ENCODE results near the gene ALDH3A1.

DNA sequence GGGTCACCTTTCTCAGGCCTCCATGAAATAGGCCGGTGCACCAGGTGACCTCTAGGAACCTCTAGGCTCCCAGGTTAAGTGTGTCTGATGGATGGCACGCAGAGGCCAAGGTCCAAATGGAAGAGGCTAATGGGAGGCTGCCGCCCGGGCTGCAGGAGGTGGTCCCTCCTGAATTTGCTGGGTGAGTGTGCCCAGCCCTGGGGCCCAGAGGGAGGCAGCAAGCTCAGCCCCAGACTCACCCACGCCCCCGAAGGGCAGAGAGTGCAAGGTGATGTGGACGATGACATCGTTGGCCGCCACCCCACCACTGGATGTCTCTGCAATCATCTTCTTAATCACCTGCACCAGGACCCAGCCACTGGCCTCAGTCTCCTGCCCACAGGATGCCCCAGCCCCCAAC lies 9.3 kb downstream of the ALDH3A1 start:
- TF ChIP-seq, protein P1, sequence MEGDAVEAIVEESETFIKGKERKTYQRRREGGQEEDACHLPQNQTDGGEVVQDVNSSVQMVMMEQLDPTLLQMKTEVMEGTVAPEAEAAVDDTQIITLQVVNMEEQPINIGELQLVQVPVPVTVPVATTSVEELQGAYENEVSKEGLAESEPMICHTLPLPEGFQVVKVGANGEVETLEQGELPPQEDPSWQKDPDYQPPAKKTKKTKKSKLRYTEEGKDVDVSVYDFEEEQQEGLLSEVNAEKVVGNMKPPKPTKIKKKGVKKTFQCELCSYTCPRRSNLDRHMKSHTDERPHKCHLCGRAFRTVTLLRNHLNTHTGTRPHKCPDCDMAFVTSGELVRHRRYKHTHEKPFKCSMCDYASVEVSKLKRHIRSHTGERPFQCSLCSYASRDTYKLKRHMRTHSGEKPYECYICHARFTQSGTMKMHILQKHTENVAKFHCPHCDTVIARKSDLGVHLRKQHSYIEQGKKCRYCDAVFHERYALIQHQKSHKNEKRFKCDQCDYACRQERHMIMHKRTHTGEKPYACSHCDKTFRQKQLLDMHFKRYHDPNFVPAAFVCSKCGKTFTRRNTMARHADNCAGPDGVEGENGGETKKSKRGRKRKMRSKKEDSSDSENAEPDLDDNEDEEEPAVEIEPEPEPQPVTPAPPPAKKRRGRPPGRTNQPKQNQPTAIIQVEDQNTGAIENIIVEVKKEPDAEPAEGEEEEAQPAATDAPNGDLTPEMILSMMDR (conservative IDR thresholded peaks at IDR 0.05; ENCODE audit: low read depth, low read length): no peak
- no peak for TF ChIP-seq CEBPB (IDR thresholded peaks at IDR 0.05; ENCODE audit: low read depth, low read length)
- TF ChIP-seq POLR2A (IDR thresholded peaks at IDR 0.05; ENCODE audit: low read depth, low read length): no peak
- TF ChIP-seq RAD21 (IDR thresholded peaks at IDR 0.05; ENCODE audit: low read length): no peak
- TF ChIP-seq MXI1 (IDR thresholded peaks at IDR 0.05; ENCODE audit: borderline replicate concordance, low read depth, low read length): no peak
- TF ChIP-seq, protein P2, sequence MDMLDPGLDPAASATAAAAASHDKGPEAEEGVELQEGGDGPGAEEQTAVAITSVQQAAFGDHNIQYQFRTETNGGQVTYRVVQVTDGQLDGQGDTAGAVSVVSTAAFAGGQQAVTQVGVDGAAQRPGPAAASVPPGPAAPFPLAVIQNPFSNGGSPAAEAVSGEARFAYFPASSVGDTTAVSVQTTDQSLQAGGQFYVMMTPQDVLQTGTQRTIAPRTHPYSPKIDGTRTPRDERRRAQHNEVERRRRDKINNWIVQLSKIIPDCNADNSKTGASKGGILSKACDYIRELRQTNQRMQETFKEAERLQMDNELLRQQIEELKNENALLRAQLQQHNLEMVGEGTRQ (IDR thresholded peaks at IDR 0.05; ENCODE audit: low read depth, low read length): no peak
- no peak for TF ChIP-seq MAFK (IDR thresholded peaks at IDR 0.05; ENCODE audit: low read depth, low read length)
- TF ChIP-seq SMC3 (IDR thresholded peaks at IDR 0.05; ENCODE audit: low read depth, low read length): no peak
